Upper lobe of left lung (tissue), 6 donors: ENCODE results near the gene CCDC127. TPM values are rescaled to one million over a fixed set of nuclear protein-coding genes. Genes with fewer than 3 reads are reported as not detected.
A peak's percentile ranks its signal among the peaks of the same experiment; 100 is the strongest.

Experiments
- ATAC-seq, 2 donors: fragments of 200-7000 bp; cut with Tn5 transposase; one replicate each; pipeline ENCODE4 v1.9.1; 2022; ENCODE audit warnings: mild to moderate bottlenecking in 2 of 2, moderate library complexity in 2 of 2; ENCODE audit not compliant: low FRiP score in 2 of 2
- DNase-seq, 2 donors: peaks; one replicate each; pipeline ENCODE4 v3.0.0-alpha.2; 2019 to 2020
- H3K27ac ChIP-seq, 4 donors: fragments of 200-600 bp; sonication (generic); one replicate each; pipeline ENCODE4 v1.5.1; 2016 to 2019
- H3K27me3 ChIP-seq, 4 donors: fragments of 200-600 bp; sonication (generic); one replicate each; pipeline ENCODE4 v1.5.1; 2017 to 2019
- H3K36me3 ChIP-seq, 4 donors: fragments of 200-600 bp; sonication (generic); one replicate each; pipeline ENCODE4 v1.5.1; 2016 to 2019
- H3K4me1 ChIP-seq, 4 donors: fragments of 200-600 bp; sonication (generic); one replicate each; pipeline ENCODE4 v1.5.1; 2018 to 2019
- H3K4me3 ChIP-seq, 4 donors: fragments of 200-600 bp; sonication (generic); one replicate each; pipeline ENCODE4 v1.5.1; 2017 to 2019; ENCODE audit warnings: mild to moderate bottlenecking in 2 of 4, moderate library complexity in 1 of 4
- H3K9me3 ChIP-seq, 4 donors: fragments of 200-600 bp; sonication (generic); one replicate each; pipeline ENCODE4 v1.5.1; 2018 to 2019
- EP300 ChIP-seq, 4 donors: sonication (generic); formaldehyde crosslinking; IDR thresholded peaks; one replicate each; pipeline ENCODE4 v1.5.1; 2017; ENCODE audit warnings: antibody characterized with exemption in 4 of 4, control low read depth in 2 of 4
- POLR2A ChIP-seq, 4 donors: fragments of 450-650 bp; IDR thresholded peaks; one replicate each; pipeline ENCODE4 v1.5.1; 2016 to 2017; ENCODE audit warnings: antibody characterized with exemption in 4 of 4, mild to moderate bottlenecking in 2 of 4
- POLR2AphosphoS5 ChIP-seq, 2 donors: sonication (generic); formaldehyde crosslinking; IDR thresholded peaks; one replicate each; pipeline ENCODE4 v1.5.1; 2017; ENCODE audit warnings: antibody characterized with exemption in 2 of 2
- WGBS, 2 donors: methylation state at CpG; one replicate each; pipeline ENCODE4 v1.1.5; 2017 to 2018; 5-methylcytosine and 5-hydroxymethylcytosine counted together
- total RNA-seq, 6 donors: library from RNA; depleted of rRNA in 4 of 6; stranded (reverse); fragments of >200 nt in 4 of 6; gene quantifications; one replicate each; pipeline versions ENCODE4 v1.1.0 to v1.2.1, GENCODE V29; 2016 to 2021
- TF ChIP-seq, protein P1 (sequence below), 6 experiments: fragments of 450-650 bp in 4 of 6; fragments of 200-600 bp in 2 of 6; sonication (generic) in 2 of 6; IDR thresholded peaks; one replicate each; pipeline ENCODE4 v1.5.1; 2016 to 2019; ENCODE audit warnings: antibody characterized with exemption in 6 of 6
- donor health status: DM: no; HTN: no; CAD: no; lungs with moderate emphysema.
- donor health status: DM: no; HTN: yes; CAD: no; lungs with severe emphysema.

Gene CCDC127
- total RNA-seq, 6 donors from 2014 or later, result 3.1 to 8.5 (median 4.8) TPM

DNA sequence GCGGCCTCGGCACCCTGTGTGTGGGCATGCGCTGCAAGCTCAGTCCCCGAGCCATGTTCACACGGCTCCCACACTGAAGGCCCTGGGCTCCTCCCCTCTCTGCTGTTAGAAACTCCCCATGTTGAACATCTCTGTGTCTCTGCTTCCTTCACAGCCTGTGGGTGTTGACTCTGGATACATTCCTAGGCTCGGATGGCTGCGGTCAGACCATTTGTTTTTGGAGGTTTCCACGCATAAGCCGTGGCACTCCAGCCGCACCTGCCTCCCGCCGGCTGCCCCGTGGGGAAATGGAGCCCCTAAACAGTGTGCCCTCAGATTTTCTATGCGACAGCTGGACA lies 57.8 kb downstream of the CCDC127 start:
- Histone ChIP-seq H3K27ac (no peak overlapping the region), H3K4me3 (no peak overlapping the region), H3K36me3 (no peaks in the 10 kb centered on the region), H3K27me3 (no peaks in the 10 kb centered on the region), H3K9me3 (no peaks in the 10 kb centered on the region), H3K4me1 (no peaks in the 10 kb centered on the region)
- TF ChIP-seq POLR2AphosphoS5 (IDR thresholded peaks at IDR 0.05) (no peak), EP300 (IDR thresholded peaks at IDR 0.05) (no peak), POLR2A (IDR thresholded peaks at IDR 0.05) (no peak)
- peak in 1 of 2 donors; percentile 12 for DNase-seq
- 89 to 90% methylated on average over 14 of the region's 14 CpGs for WGBS, 2 donors
- no peak for ATAC-seq

DNA sequence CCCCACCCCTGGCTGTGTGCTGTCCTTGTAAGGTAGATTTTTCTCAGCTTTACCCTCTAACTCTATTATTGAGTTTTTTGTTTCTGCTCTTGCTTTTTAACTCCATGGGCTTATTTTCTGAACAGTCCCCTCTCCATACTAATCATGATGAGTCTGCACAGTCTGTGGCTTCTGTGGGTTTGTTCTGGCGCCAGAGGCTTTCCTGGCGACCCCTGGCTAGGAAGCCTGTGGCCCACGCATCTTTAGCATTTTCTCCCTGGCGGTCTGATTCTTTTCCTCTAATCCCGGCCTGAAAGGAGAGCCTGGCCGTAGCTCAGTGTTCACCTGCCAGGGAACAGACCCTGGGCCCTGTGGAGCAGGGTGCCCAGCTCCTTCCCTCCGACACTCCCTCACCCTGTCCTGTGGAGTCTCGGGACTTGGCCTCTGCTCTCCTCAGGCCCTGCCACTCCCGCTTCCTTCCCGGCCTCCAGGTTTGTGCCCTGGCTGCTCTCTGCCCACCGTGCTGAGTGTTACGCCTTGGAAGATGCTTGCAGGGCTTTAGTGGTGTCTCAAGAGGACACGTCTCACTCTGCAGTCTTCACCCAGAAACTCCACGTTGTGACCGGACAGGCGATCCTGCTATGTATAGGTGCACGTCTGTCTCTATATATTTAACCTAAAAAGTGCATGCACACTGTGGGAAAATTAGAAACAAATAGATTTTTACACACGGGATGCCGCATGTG lies 58.3 kb downstream of the CCDC127 start:
- Histone ChIP-seq H3K4me3 (no peak overlapping the region), H3K9me3 (no peaks in the 10 kb centered on the region), H3K4me1 (no peaks in the 10 kb centered on the region), H3K27me3 (no peaks in the 10 kb centered on the region), H3K36me3 (no peaks in the 10 kb centered on the region), H3K27ac (no peak overlapping the region)
- WGBS, 2 donors, result 61 to 65% methylated on average over 19 of the region's 19 CpGs
- TF ChIP-seq, protein P1, sequence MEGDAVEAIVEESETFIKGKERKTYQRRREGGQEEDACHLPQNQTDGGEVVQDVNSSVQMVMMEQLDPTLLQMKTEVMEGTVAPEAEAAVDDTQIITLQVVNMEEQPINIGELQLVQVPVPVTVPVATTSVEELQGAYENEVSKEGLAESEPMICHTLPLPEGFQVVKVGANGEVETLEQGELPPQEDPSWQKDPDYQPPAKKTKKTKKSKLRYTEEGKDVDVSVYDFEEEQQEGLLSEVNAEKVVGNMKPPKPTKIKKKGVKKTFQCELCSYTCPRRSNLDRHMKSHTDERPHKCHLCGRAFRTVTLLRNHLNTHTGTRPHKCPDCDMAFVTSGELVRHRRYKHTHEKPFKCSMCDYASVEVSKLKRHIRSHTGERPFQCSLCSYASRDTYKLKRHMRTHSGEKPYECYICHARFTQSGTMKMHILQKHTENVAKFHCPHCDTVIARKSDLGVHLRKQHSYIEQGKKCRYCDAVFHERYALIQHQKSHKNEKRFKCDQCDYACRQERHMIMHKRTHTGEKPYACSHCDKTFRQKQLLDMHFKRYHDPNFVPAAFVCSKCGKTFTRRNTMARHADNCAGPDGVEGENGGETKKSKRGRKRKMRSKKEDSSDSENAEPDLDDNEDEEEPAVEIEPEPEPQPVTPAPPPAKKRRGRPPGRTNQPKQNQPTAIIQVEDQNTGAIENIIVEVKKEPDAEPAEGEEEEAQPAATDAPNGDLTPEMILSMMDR (IDR thresholded peaks at IDR 0.05), result no peak
- no peak for TF ChIP-seq EP300 (IDR thresholded peaks at IDR 0.05)
- DNase-seq (peak in 1 of 2 donors; percentile 6), ATAC-seq (no peak)

- no peaks in the 10 kb centered on the region for H3K4me1 ChIP-seq
- no peak overlapping the region for H3K4me3 ChIP-seq
- TF ChIP-seq EP300 (IDR thresholded peaks at IDR 0.05) (no peak), POLR2AphosphoS5 (IDR thresholded peaks at IDR 0.05) (no peak), POLR2A (IDR thresholded peaks at IDR 0.05) (no peak)
- TF ChIP-seq, protein P1 (IDR thresholded peaks at IDR 0.05), result no peak
- H3K36me3 ChIP-seq, result no peaks in the 10 kb centered on the region
- ATAC-seq (no peak), DNase-seq (no peak)
- WGBS, 2 donors, result 78 to 79% methylated on average over 10 to 17 of the region's 17 CpGs
- H3K9me3 ChIP-seq, result no peaks in the 10 kb centered on the region
- H3K27me3 ChIP-seq, result no peaks in the 10 kb centered on the region
- H3K27ac ChIP-seq, result no peak overlapping the region
Measured at GRCh38 chr5:158807-159447, 59.0 kb downstream of the CCDC127 start.

DNA sequence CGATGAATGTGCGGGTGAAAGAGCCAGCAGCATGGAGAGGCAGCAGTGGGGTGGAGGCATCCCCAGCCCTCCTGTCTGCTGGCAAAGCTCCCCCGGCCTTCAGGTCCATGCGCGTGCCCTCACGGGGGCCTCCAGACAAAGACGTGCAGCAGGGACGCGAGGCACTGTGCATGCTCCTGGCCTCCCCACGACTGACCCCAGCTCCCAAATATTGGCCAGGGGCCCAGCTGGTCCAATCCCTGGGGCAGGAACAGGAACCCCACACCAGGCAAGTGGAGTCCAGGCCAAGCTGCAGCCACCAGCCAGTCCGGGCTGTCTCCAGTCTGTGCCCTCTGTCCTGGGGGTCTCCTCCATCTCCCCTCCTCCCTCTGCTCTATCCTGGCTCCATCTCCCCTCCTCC lies 60.2 kb downstream of the CCDC127 start:
- DNase-seq, result no peak
- no peak for TF ChIP-seq POLR2A (IDR thresholded peaks at IDR 0.05)
- TF ChIP-seq, protein P1 (IDR thresholded peaks at IDR 0.05), result no peak
- no peak for TF ChIP-seq POLR2AphosphoS5 (IDR thresholded peaks at IDR 0.05)
- no peak for TF ChIP-seq EP300 (IDR thresholded peaks at IDR 0.05)
- H3K9me3 ChIP-seq, result no peaks in the 10 kb centered on the region
- no peaks in the 10 kb centered on the region for H3K4me1 ChIP-seq
- no peak overlapping the region for H3K27ac ChIP-seq
- H3K4me3 ChIP-seq, result no peak overlapping the region
- H3K27me3 ChIP-seq, result no peaks in the 10 kb centered on the region
- 85 to 92% methylated on average over 10 to 11 of the region's 11 CpGs for WGBS, 2 donors
- H3K36me3 ChIP-seq, result no peaks in the 10 kb centered on the region
- ATAC-seq, result no peak

DNA sequence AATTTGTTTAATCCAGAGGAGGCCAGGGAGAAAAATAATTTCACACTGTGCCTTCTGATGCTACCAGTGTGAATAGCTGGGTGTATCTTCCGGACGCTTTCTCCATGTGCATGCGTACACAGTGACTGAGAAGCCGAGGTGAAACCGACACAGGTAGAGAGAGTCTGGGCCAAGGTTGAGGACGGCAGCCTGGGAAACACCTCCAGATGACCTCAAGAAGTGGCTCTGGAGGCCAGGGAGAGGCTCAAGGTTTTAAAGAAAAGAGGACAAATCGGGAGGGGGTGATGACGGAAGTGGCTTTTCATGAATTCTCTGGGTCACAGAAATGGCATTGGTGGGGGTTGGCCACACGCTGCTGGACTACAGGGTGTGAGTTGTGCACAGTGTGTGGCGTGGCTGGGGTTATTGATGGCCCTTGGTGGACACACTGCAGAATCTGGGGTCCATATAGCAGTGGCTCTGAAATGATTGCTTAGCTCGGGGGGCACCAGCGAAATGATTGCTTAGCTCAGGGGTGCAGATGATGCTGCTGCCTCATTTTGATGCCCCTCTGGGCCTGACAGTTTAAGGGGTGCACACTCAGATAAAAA lies 60.7 kb downstream of the CCDC127 start:
- TF ChIP-seq POLR2A (IDR thresholded peaks at IDR 0.05), result no peak
- TF ChIP-seq POLR2AphosphoS5 (IDR thresholded peaks at IDR 0.05), result no peak
- TF ChIP-seq, protein P1 (IDR thresholded peaks at IDR 0.05), result no peak
- Histone ChIP-seq H3K9me3 (no peaks in the 10 kb centered on the region), H3K27ac (no peak overlapping the region), H3K27me3 (no peaks in the 10 kb centered on the region), H3K4me3 (no peak overlapping the region), H3K4me1 (no peaks in the 10 kb centered on the region), H3K36me3 (no peaks in the 10 kb centered on the region)
- no peak for ATAC-seq
- 91 to 93% methylated on average over 12 of the region's 12 CpGs for whole genome bisulfite sequencing, 2 donors
- DNase-seq, result no peak
